HG03064 (cell line): ENCODE results near the gene KCNE1.
"Not testable (repeated sequence)": the region's sequence is repeated elsewhere in the genome, so short reads cannot be mapped to it uniquely, and the experiment has no call there.

ENCODE experiments used
- ATAC-seq: cut with Tn5 transposase; IDR thresholded peaks from one replicate; pipeline ENCODE4 v1.9.1; 2021; ENCODE audit warnings: low read depth; ENCODE audit not compliant: unreplicated experiment

The KCNE1 gene

DNA sequence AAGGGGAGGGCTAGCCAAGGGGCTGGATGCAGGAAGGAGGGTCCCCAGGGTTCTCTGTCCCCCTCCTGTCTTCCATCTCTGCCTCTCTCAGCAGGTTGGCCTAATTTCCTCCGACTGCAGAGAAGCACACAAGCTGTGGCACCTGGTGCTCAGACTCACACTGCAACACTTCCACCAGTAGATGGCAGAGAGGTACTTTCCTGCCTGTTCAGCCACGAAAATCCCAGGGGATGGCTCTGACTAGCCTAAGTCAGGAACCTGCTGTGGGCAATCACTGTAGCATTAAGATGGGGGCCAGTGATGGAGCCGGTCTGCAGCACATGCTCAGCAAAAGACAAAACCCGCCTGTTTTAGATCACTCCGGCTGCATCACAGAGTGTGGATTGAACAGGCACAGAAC, 82.3 kb downstream of the KCNE1 start:
- ATAC-seq: not testable (repeated sequence)

DNA sequence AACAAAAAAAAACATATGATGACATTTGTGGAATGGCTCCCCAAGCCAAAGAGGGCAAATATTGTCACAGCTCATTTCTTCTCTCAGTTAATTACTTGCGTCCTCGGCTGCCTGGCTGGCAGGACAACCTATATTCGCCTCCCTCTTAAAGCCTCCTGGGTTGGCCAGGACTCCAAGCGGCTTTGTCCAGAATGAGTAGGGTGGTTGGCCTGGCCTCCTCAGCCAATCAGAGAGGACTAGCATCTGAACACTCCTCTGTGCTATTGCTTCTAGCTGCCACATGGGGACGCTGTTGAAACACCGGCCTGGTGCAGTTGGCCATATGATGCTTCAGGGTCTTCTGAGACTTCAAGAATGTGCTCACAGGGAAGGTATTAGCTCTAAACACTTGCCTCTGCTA, 83.6 kb downstream of the KCNE1 start:
- ATAC-seq: not testable (repeated sequence)

DNA sequence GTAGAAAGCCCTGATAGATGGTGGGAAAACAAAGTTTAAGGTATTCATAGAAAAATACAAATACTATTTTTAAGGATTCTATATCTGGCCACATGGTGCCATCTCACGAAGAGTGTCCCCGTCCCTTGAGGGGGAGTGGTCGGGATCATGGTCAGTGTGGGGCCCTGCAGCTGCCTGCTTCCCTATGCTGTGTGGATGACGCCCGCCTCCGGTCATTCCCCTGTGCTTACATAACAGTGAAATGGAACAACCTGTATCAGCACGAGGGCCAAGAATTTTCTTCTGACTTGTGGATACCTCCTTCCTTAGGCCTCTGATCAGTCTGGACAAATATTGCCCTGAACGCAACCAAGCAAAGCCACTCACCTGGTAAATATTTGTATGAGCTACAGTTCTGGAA, 84.7 kb downstream of the KCNE1 start:
- ATAC-seq: not testable (repeated sequence)

DNA sequence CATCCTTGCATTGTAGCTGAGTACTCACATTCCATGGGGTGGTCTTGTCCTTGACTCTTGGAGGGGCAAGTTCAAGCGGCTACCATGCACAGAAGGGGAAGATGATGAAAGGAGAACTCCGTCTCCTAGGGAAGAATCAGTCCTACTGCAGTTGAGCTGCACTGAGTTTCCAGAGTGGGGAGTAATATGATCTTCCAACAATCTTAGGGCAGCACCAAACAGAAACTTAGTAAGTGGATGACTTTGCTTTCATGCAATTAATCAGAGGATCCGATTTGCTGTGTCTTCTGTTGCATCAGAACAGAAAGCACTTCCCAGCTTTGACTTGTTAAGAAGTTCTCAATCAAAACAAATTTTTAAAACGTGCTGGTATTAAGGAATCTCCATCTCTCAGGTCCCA, 88.2 kb downstream of the KCNE1 start, which contains the start of gene SMIM34:
SMIM34 (minus strand) TSS at position 147 of the 400 bp plus-strand sequence; CDS start at position 35, 112 bp downstream.
- ATAC-seq: not testable (repeated sequence)

- not testable (repeated sequence) for ATAC-seq
These were observed 94.4 kb downstream of the KCNE1 start for GRCh38 chr21:34417448-34418077.

DNA sequence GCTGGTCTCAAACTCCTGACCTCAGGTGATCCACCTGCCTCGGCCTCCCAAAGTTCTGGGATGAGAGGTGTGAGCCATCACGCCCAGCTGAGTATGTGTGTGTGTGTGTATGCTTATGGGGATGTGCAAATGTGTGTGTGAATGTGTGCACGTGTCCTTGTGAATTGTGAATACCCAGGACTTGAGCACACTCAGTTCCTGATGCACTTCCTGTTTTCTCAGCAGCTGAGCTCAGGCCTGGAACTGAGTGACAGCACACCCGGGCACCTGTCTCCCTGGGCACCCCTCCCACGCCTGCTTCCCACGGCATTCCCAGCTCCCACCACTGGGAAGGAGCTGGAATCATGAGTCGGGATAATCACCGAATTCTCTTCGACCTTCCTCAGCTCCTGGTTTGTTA, 104.7 kb downstream of the KCNE1 start:
- ATAC-seq: not testable (repeated sequence)

- not testable (repeated sequence) for ATAC-seq
These were observed 105.3 kb downstream of the KCNE1 start for GRCh38 chr21:34406676-34407075.

DNA sequence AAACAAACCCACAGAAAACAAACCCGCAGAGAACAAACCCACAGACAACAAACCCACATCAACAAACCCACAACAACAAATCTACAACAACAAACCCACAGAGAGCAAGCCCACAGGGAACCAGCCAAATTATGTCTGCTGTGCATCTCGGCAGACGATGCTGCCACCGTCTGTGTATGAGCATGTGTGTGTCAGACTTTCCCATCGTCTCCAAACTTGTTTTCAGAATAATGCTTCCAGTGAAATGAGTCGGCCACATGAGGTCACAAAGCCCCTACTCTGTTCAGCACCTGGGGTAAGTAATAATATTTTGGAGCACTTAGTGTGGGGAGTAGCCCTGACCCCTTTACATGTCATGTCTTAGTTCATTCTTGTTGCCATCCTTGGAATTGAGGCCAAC, 105.9 kb downstream of the KCNE1 start:
- not testable (repeated sequence) for ATAC-seq

GRCh38 chr21:34405686-34406085, 106.3 kb downstream of the KCNE1 start:
- not testable (repeated sequence) for ATAC-seq

DNA sequence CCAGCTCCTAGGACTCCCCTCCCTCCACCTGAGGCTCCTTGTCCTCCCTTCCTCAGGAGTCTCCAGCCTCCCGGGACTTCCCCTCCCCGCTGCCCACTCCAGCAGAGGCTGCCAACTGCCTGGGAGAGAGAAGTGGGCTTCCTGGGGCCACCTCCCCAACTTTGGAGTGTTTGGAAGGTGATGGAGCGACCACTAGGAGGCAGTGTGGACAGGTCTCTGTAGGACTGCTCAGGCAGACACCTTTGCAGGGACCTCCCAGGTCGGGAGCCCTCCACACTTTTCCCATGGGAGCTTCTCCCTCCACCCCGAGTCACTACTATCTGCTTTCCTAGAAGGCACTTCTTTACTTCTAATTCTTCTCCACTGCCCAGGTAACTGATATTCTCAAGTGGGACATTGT, 107.3 kb downstream of the KCNE1 start:
- not testable (repeated sequence) for ATAC-seq

DNA sequence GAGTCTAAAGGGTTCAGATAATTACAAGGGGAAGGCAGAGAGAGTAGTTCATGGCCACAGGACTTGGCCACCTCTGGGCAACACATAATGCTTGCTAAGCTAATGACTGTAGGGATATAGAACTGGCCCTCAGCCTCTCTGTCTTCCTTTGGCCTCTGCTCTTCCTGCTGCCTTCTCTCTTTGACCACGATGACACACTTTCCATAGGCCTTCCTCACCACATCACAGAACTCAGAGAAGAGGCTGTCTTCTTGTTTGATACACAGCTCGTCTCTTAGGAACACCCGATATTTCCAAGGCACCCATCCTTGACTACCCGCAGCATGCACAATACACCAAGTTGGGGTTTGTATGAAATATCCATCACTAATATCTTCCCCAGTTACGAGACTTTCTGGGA, 111.5 kb downstream of the KCNE1 start:
- ATAC-seq: not testable (repeated sequence)
